HL-60 (cell line): Measurements from ENCODE around the gene DBR1.

Source experiments
- CTCF ChIP-seq: IDR thresholded peaks from one replicate; pipeline ENCODE4 v1.5.1; 2011; ENCODE audit warnings: low read length, control low read depth, inconsistent platforms; ENCODE audit not compliant: insufficient read depth
- GABPA ChIP-seq: IDR thresholded peaks from 2 replicates; pipeline ENCODE4 v1.6.1; 2012; ENCODE audit warnings: low read depth
- POLR2AphosphoS5 ChIP-seq: IDR thresholded peaks from 2 replicates; pipeline ENCODE4 v1.6.1; 2012; ENCODE audit warnings: low read depth
- REST ChIP-seq: IDR thresholded peaks from 2 replicates; pipeline ENCODE4 v1.6.1; 2012; ENCODE audit warnings: low read depth; ENCODE audit not compliant: insufficient replicate concordance

- TF ChIP-seq CTCF (no peak), REST (peak; percentile 70), POLR2AphosphoS5 (peak; percentile 89), GABPA (0 out of 2 replicates have a peak, but pooled peaks have one; percentile 44)
Measured at GRCh38 chr3:138174421-138175131, at the start of gene DBR1.
